IMR-90 (cell line): ENCODE data around the gene ADAMTS12. TPM values are rescaled to one million over a fixed set of nuclear protein-coding genes. Genes with fewer than 3 reads are reported as not detected.

Experiments used
- ATAC-seq: fragments of 200-7000 bp; cut with Tn5 transposase; 2 replicates; pipeline ENCODE4 v1.9.1; 2020; ENCODE audit warnings: low read depth, mild to moderate bottlenecking, moderate library complexity
- BruUV-seq: library from RNA; stranded (reverse); fragments of 400-500 nt; replicated peaks from 2 replicates; lab custom pipeline; 2021; lab: Mats Ljungman, UMichigan
- CTCF ChIA-PET: fragments of 300-600 bp; formaldehyde crosslinking; extraction: SDS; loops from one replicate; lab custom pipeline; 2021; ENCODE audit warnings: antibody characterized with exemption; lab: Yijun Ruan, JAX
- POLR2A ChIA-PET: fragments of 300-600 bp; sonication (Branson Sonifier 250); formaldehyde crosslinking; loops from one replicate; lab custom pipeline; 2022; ENCODE audit warnings: antibody characterized with exemption; ENCODE audit not compliant: unreplicated experiment; lab: Charles Lee
- DNase-seq: peaks from one replicate; pipeline ENCODE4 v3.0.0; 2013
- H2AFZ ChIP-seq: replicated peaks from 2 replicates; pipeline ENCODE3; 2013; ENCODE audit warnings: low read length, mild to moderate bottlenecking; ENCODE audit not compliant: poor library complexity
- H2AK5ac ChIP-seq: 2 replicates; pipeline ENCODE4 v1.6.1; 2013; ENCODE audit warnings: low read depth, low read length, inconsistent platforms
- H2AK9ac ChIP-seq: replicated peaks from 2 replicates; pipeline ENCODE3; 2013; ENCODE audit warnings: mild to moderate bottlenecking, low read depth, low read length, moderate library complexity; ENCODE audit not compliant: poor library complexity
- H2BK120ac ChIP-seq: 2 replicates; pipeline ENCODE4 v1.6.1; 2013; ENCODE audit warnings: low read depth, low read length, inconsistent platforms
- H2BK15ac ChIP-seq: 3 replicates; pipeline ENCODE4 v1.6.1; 2013; ENCODE audit warnings: low read depth, low read length, inconsistent platforms
- H2BK20ac ChIP-seq: 2 replicates; pipeline ENCODE4 v1.6.1; 2013; ENCODE audit warnings: low read depth, mild to moderate bottlenecking, inconsistent platforms, low read length, moderate library complexity
- H2BK5ac ChIP-seq: 2 replicates; pipeline ENCODE4 v1.6.1; 2013; ENCODE audit warnings: mild to moderate bottlenecking, low read depth, low read length, inconsistent platforms; ENCODE audit not compliant: poor library complexity, severe bottlenecking
- H3K14ac ChIP-seq: replicated peaks from 2 replicates; pipeline ENCODE4 v1.6.1; 2013; ENCODE audit warnings: low read depth, low read length, inconsistent platforms
- H3K18ac ChIP-seq: 2 replicates; pipeline ENCODE4 v1.6.1; 2013; ENCODE audit warnings: low read depth, low read length, control low read depth
- H3K23ac ChIP-seq: 2 replicates; pipeline ENCODE4 v1.6.1; 2013; ENCODE audit warnings: low read depth, low read length, inconsistent platforms
- H3K27ac ChIP-seq: 2 replicates; pipeline ENCODE4 v1.5.1; 2013; ENCODE audit warnings: mild to moderate bottlenecking, control low read depth, low read length; ENCODE audit not compliant: insufficient read depth
- H3K27me3 ChIP-seq: 2 replicates; pipeline ENCODE4 v1.6.1; 2013; ENCODE audit warnings: low read length; ENCODE audit not compliant: control insufficient read depth, insufficient read depth
- H3K36me3 ChIP-seq: 2 replicates; pipeline ENCODE4 v1.6.1; 2013; ENCODE audit warnings: low read length, mixed read lengths; ENCODE audit not compliant: control insufficient read depth, insufficient read depth
- H3K4ac ChIP-seq: 2 replicates; pipeline ENCODE4 v1.6.1; 2013; ENCODE audit warnings: low read depth, low read length, inconsistent platforms
- H3K4me1 ChIP-seq: 2 replicates; pipeline ENCODE4 v1.6.1; 2013; ENCODE audit warnings: low read length, mixed read lengths; ENCODE audit not compliant: control insufficient read depth, insufficient read depth
- H3K4me2 ChIP-seq: 2 replicates; pipeline ENCODE4 v1.6.1; 2013; ENCODE audit warnings: low read depth, mild to moderate bottlenecking, control low read depth, low read length, moderate library complexity
- H3K4me3 ChIP-seq: 2 replicates; pipeline ENCODE4 v1.5.1; 2013; ENCODE audit warnings: low read depth, mild to moderate bottlenecking, control low read depth, low read length, moderate library complexity; ENCODE audit not compliant: insufficient read depth
- H3K56ac ChIP-seq: 2 replicates; pipeline ENCODE4 v1.6.1; 2013; ENCODE audit warnings: low read length, inconsistent platforms; ENCODE audit not compliant: insufficient read depth; ENCODE audit errors: extremely low read depth
- H3K79me1 ChIP-seq, 2 experiments: 2 replicates each; pipeline ENCODE4 v1.6.1; 2013; ENCODE audit warnings: low read length in 2 of 2, inconsistent platforms in 1 of 2, low read depth in 1 of 2
- H3K9ac ChIP-seq: 2 replicates; pipeline ENCODE4 v1.6.1; 2013; ENCODE audit warnings: low read depth, low read length, control low read depth
- H3K9me1 ChIP-seq: 2 replicates; pipeline ENCODE4 v1.6.1; 2013; ENCODE audit warnings: low read length, inconsistent platforms; ENCODE audit not compliant: insufficient read depth
- H3K9me3 ChIP-seq: 2 replicates; pipeline ENCODE4 v1.6.1; 2013; ENCODE audit warnings: low read length; ENCODE audit not compliant: control insufficient read depth, insufficient read depth
- H4K20me1 ChIP-seq: 2 replicates; pipeline ENCODE4 v1.6.1; 2013; ENCODE audit warnings: low read length, inconsistent platforms; ENCODE audit not compliant: insufficient read depth
- H4K5ac ChIP-seq: 2 replicates; pipeline ENCODE4 v1.6.1; 2013; ENCODE audit warnings: mild to moderate bottlenecking, low read depth, low read length, control low read depth
- H4K8ac ChIP-seq, 2 experiments: 2 replicates each; pipeline ENCODE4 v1.6.1; 2013; ENCODE audit warnings: low read depth in 2 of 2, low read length in 2 of 2, control low read depth in 1 of 2, inconsistent platforms in 1 of 2
- H4K91ac ChIP-seq: 2 replicates; pipeline ENCODE4 v1.6.1; 2013; ENCODE audit warnings: low read depth, low read length, inconsistent platforms; ENCODE audit not compliant: insufficient read depth
- CHD1 ChIP-seq: IDR thresholded peaks from 2 replicates; pipeline ENCODE4 v1.6.1; 2012; ENCODE audit warnings: low read depth, low read length, improper control_type of control experiment
- CTCF ChIP-seq: conservative IDR thresholded peaks from 2 replicates; pipeline ENCODE4 v1.5.1; 2012; ENCODE audit warnings: mild to moderate bottlenecking, low read depth, low read length, improper control_type of control experiment
- ELK1 ChIP-seq: fragments of 150-350 bp; IDR thresholded peaks from 2 replicates; pipeline ENCODE4 v1.6.1; 2016; ENCODE audit warnings: low read depth, mild to moderate bottlenecking, low read length, moderate library complexity, borderline replicate concordance
- FOS ChIP-seq: fragments of 150-350 bp; IDR thresholded peaks from 2 replicates; pipeline ENCODE4 v1.6.1; 2016; ENCODE audit warnings: low read depth, low read length
- MAFK ChIP-seq: IDR thresholded peaks from 2 replicates; pipeline ENCODE4 v1.6.1; 2012; ENCODE audit warnings: low read depth, low read length, improper control_type of control experiment
- MAZ ChIP-seq: IDR thresholded peaks from 2 replicates; pipeline ENCODE4 v1.6.1; 2012; ENCODE audit warnings: low read depth, mild to moderate bottlenecking, low read length, improper control_type of control experiment, moderate library complexity, borderline replicate concordance
- MXI1 ChIP-seq: IDR thresholded peaks from 2 replicates; pipeline ENCODE4 v1.6.1; 2012; ENCODE audit warnings: low read depth, mild to moderate bottlenecking, low read length, moderate library complexity, borderline replicate concordance
- NFE2L2 ChIP-seq: fragments of 150-350 bp; IDR thresholded peaks from 2 replicates; pipeline ENCODE4 v1.6.1; 2016; ENCODE audit warnings: low read depth, mild to moderate bottlenecking, low read length
- POLR2A ChIP-seq: IDR thresholded peaks from 2 replicates; pipeline ENCODE4 v1.6.1; 2012; ENCODE audit warnings: mild to moderate bottlenecking, low read depth, low read length
- RAD21 ChIP-seq: IDR thresholded peaks from 2 replicates; pipeline ENCODE4 v1.6.1; 2012; ENCODE audit warnings: low read length, improper control_type of control experiment
- RCOR1 ChIP-seq: IDR thresholded peaks from 2 replicates; pipeline ENCODE4 v1.6.1; 2012; ENCODE audit warnings: mild to moderate bottlenecking, low read length, improper control_type of control experiment; ENCODE audit not compliant: insufficient replicate concordance
- RFX5 ChIP-seq: IDR thresholded peaks from 2 replicates; pipeline ENCODE4 v1.8.0; 2012; ENCODE audit warnings: low read depth, mild to moderate bottlenecking, low read length, moderate library complexity
- SMC3 ChIP-seq: fragments of 150-350 bp; IDR thresholded peaks from 2 replicates; pipeline ENCODE4 v1.6.1; 2016; ENCODE audit warnings: low read depth, mild to moderate bottlenecking, antibody characterized with exemption, low read length, moderate library complexity
- WGBS, 2 experiments: methylation state at CpG; one replicate each; pipeline versions ENCODE4 v1.1.5 to v1.1.7; 2013; ENCODE audit warnings: missing lambda C conversion rate in 2 of 2; ENCODE audit not compliant: insufficient read length in 1 of 2; ENCODE audit errors: extremely low coverage in 2 of 2; 5-methylcytosine and 5-hydroxymethylcytosine counted together
- dilution Hi-C: fragments of 300-500 bp; cut with HindIII; formaldehyde crosslinking; loops from one replicate; pipeline ENCODE4 v1.14.3; 2018; ENCODE audit warnings: low sequenced_read_pairs; ENCODE audit not compliant: unreplicated experiment
- in situ Hi-C: fragments of 300-500 bp; cut with MboI; formaldehyde crosslinking; loops from 3 replicates; pipeline ENCODE4 v1.14.3; 2019; ENCODE audit warnings: low sequenced_read_pairs, inconsistent platforms, mixed read lengths
- intact Hi-C: fragments of 100-400 bp; cut with micrococcal nuclease; formaldehyde crosslinking; loops from 2 replicates; pipeline ENCODE4 v1.10.0; 2022
- polyA plus RNA-seq, 3 experiments: library from polyadenylated mRNA; depleted of rRNA; stranded (reverse); fragments of >200 nt; gene quantifications; 2 replicates each; pipeline ENCODE4 v1.2.3, GENCODE V29; 2012; ENCODE audit warnings: low replicate concordance in 1 of 3
- total RNA-seq: library from RNA; depleted of rRNA; stranded (reverse); fragments of >200 nt; gene quantifications from 2 replicates; pipeline ENCODE4 v1.2.3, GENCODE V29; 2012

ADAMTS12 gene
- total and polyA plus RNA-seq, 2 of the 4 experiments (the other 2 are of a cell fraction) = 27.3 to 51.3 TPM

- TF ChIP-seq CTCF = no peak
- no peak for TF ChIP-seq MAZ
- no peak for TF ChIP-seq SMC3
- no peak for TF ChIP-seq CHD1
- no peak for TF ChIP-seq MAFK
- TF ChIP-seq RCOR1 = no peak
- TF ChIP-seq RAD21 = no peak
- TF ChIP-seq ELK1 = no peak
- TF ChIP-seq POLR2A = no peak
- TF ChIP-seq FOS = no peak
- no peak for TF ChIP-seq MXI1
- no peak for TF ChIP-seq NFE2L2
- TF ChIP-seq RFX5 = no peak
- DNase-seq (no peak), ATAC-seq (no peak)
- no peak overlapping the region for H3K18ac ChIP-seq
- no peaks in the 10 kb centered on the region for H3K9me3 ChIP-seq
- H3K4me3 ChIP-seq = no peak overlapping the region
- H3K9ac ChIP-seq = no peak overlapping the region
- H3K14ac ChIP-seq = no peak overlapping the region
- ChIA-PET POLR2A (no interaction called here), CTCF (no interaction called here)
- no peak overlapping the region for H3K4me2 ChIP-seq
- no peak overlapping the region for H2AFZ ChIP-seq
- peaks cover 0 to 3% of the 10 kb centered on the region in 2 experiments; a peak in 1 of 4 replicates for H3K79me1 ChIP-seq
- BruUV-seq = no TSS peak
- H2BK120ac ChIP-seq = no peak overlapping the region
- no peak overlapping the region for H4K91ac ChIP-seq
- no peaks in the 10 kb centered on the region for H3K27me3 ChIP-seq
- no peak overlapping the region for H3K23ac ChIP-seq
- intact Hi-C loops (no loop called here), dilution Hi-C loops (no loop called here), in situ Hi-C loops (no loop called here)
- no peak overlapping the region for H2BK5ac ChIP-seq
- no peak overlapping the region for H2BK20ac ChIP-seq
- H2BK15ac ChIP-seq = no peak overlapping the region
- H4K5ac ChIP-seq = no peak overlapping the region
- H4K8ac ChIP-seq = no peak overlapping the region
- H3K9me1 ChIP-seq = no peaks in the 10 kb centered on the region
- no peak overlapping the region for H3K4ac ChIP-seq
- no peaks in the 10 kb centered on the region for H3K36me3 ChIP-seq
- no peak overlapping the region for H3K56ac ChIP-seq
- WGBS, 2 experiments = 92% methylated on average over 1 of the region's 3 CpGs; no CpG with 5 or more reads in 1 of the 2 experiments
- H3K4me1 ChIP-seq = no peaks in the 10 kb centered on the region
- no peak overlapping the region for H3K27ac ChIP-seq
- no peak overlapping the region for H2AK9ac ChIP-seq
- no peak overlapping the region for H2AK5ac ChIP-seq
- H4K20me1 ChIP-seq = no peaks in the 10 kb centered on the region
These were observed 180.6 kb downstream of the ADAMTS12 start for GRCh38 chr5:33711094-33711679.
